Measurements from ENCODE around the gene XCL1.

XCL1 gene

GRCh38 chr1:168626326-168626725 is 49.9 kb downstream of the XCL1 start:
- H3K4me2 ChIP-seq (ENCODE audit: low read depth, low read length): no peak overlapping the region
- H3K27me3 ChIP-seq (replicated peaks; ENCODE audit: insufficient read depth, low read length): no peaks in the 10 kb centered on the region
- H4K20me1 ChIP-seq (ENCODE audit: insufficient read depth, low read length): no peaks in the 10 kb centered on the region
- H3K9me3 ChIP-seq (replicated peaks; ENCODE audit: insufficient read depth, low read length): no peaks in the 10 kb centered on the region
- H3K27ac ChIP-seq (ENCODE audit: low read length): no peak overlapping the region
- TF ChIP-seq EZH2 (optimal IDR thresholded peaks at IDR 0.05; ENCODE audit: low read depth, low read length) (no peak), CTCF (IDR thresholded peaks at IDR 0.05; ENCODE audit: low read length) (no peak), EZH2phosphoT487 (IDR thresholded peaks at IDR 0.05; ENCODE audit: low read length) (no peak)
- no peaks in the 10 kb centered on the region for H3F3A ChIP-seq (ENCODE audit: insufficient read depth, low read length)
- no peak overlapping the region for H3K4me3 ChIP-seq (ENCODE audit: low read length)
- no peak overlapping the region for H2AFZ ChIP-seq (ENCODE audit: low read length)
- no peak for DNase-seq
- H3K9me2 ChIP-seq (replicated peaks; ENCODE audit: insufficient read depth, low read length): no peaks in the 10 kb centered on the region
- no peaks in the 10 kb centered on the region for H3K79me2 ChIP-seq (ENCODE audit: low read length)
- H3K36me3 ChIP-seq (replicated peaks; ENCODE audit: insufficient read depth, low read length): no peaks in the 10 kb centered on the region
- H3K4me1 ChIP-seq (ENCODE audit: low read length): no peaks in the 10 kb centered on the region
- H3K9ac ChIP-seq (ENCODE audit: low read length): no peak overlapping the region

GRCh38 chr1:168627370-168627769 is 51.0 kb downstream of the XCL1 start:
- no peaks in the 10 kb centered on the region for H3K36me3 ChIP-seq (replicated peaks; ENCODE audit: insufficient read depth, low read length)
- H3K27me3 ChIP-seq (replicated peaks; ENCODE audit: insufficient read depth, low read length): no peaks in the 10 kb centered on the region
- no peak for DNase-seq
- no peak overlapping the region for H3K27ac ChIP-seq (ENCODE audit: low read length)
- H2AFZ ChIP-seq (ENCODE audit: low read length): no peak overlapping the region
- no peaks in the 10 kb centered on the region for H3K4me1 ChIP-seq (ENCODE audit: low read length)
- H3K9me2 ChIP-seq (replicated peaks; ENCODE audit: insufficient read depth, low read length): no peaks in the 10 kb centered on the region
- H3K9me3 ChIP-seq (replicated peaks; ENCODE audit: insufficient read depth, low read length): no peaks in the 10 kb centered on the region
- no peak overlapping the region for H3K4me3 ChIP-seq (ENCODE audit: low read length)
- no peaks in the 10 kb centered on the region for H4K20me1 ChIP-seq (ENCODE audit: insufficient read depth, low read length)
- H3K79me2 ChIP-seq (ENCODE audit: low read length): no peaks in the 10 kb centered on the region
- no peak for TF ChIP-seq EZH2phosphoT487 (IDR thresholded peaks at IDR 0.05; ENCODE audit: low read length)
- H3K9ac ChIP-seq (ENCODE audit: low read length): no peak overlapping the region
- H3F3A ChIP-seq (ENCODE audit: insufficient read depth, low read length): no peaks in the 10 kb centered on the region
- H3K4me2 ChIP-seq (ENCODE audit: low read depth, low read length): no peak overlapping the region

- no peak overlapping the region for H3K9ac ChIP-seq (ENCODE audit: low read length)
- no peak overlapping the region for H2AFZ ChIP-seq (ENCODE audit: low read length)
- H3K79me2 ChIP-seq (ENCODE audit: low read length): no peaks in the 10 kb centered on the region
- H3K9me3 ChIP-seq (replicated peaks; ENCODE audit: insufficient read depth, low read length): no peaks in the 10 kb centered on the region
- H3K9me2 ChIP-seq (replicated peaks; ENCODE audit: insufficient read depth, low read length): no peaks in the 10 kb centered on the region
- H3K4me1 ChIP-seq (ENCODE audit: low read length): no peaks in the 10 kb centered on the region
- no peaks in the 10 kb centered on the region for H4K20me1 ChIP-seq (ENCODE audit: insufficient read depth, low read length)
- no peak overlapping the region for H3K4me2 ChIP-seq (ENCODE audit: low read depth, low read length)
- no peak for DNase-seq
- no peak overlapping the region for H3K27ac ChIP-seq (ENCODE audit: low read length)
- no peaks in the 10 kb centered on the region for H3F3A ChIP-seq (ENCODE audit: insufficient read depth, low read length)
- H3K27me3 ChIP-seq (replicated peaks; ENCODE audit: insufficient read depth, low read length): no peaks in the 10 kb centered on the region
- TF ChIP-seq EZH2phosphoT487 (IDR thresholded peaks at IDR 0.05; ENCODE audit: low read length) (no peak), CTCF (IDR thresholded peaks at IDR 0.05; ENCODE audit: low read length) (no peak), EZH2 (optimal IDR thresholded peaks at IDR 0.05; ENCODE audit: low read depth, low read length) (no peak)
- H3K4me3 ChIP-seq (ENCODE audit: low read length): no peak overlapping the region
- no peaks in the 10 kb centered on the region for H3K36me3 ChIP-seq (replicated peaks; ENCODE audit: insufficient read depth, low read length)
Measured at GRCh38 chr1:168628807-168629206, 52.4 kb downstream of the XCL1 start.

- DNase-seq: no peak
- Histone ChIP-seq H3F3A (ENCODE audit: insufficient read depth, low read length) (no peaks in the 10 kb centered on the region), H3K4me2 (ENCODE audit: low read depth, low read length) (no peak overlapping the region), H3K79me2 (ENCODE audit: low read length) (no peaks in the 10 kb centered on the region), H2AFZ (ENCODE audit: low read length) (no peak overlapping the region), H4K20me1 (ENCODE audit: insufficient read depth, low read length) (no peaks in the 10 kb centered on the region), H3K9me2 (replicated peaks; ENCODE audit: insufficient read depth, low read length) (no peaks in the 10 kb centered on the region), H3K27me3 (replicated peaks; ENCODE audit: insufficient read depth, low read length) (no peaks in the 10 kb centered on the region), H3K36me3 (replicated peaks; ENCODE audit: insufficient read depth, low read length) (no peaks in the 10 kb centered on the region), H3K4me1 (ENCODE audit: low read length) (no peaks in the 10 kb centered on the region), H3K9me3 (replicated peaks; ENCODE audit: insufficient read depth, low read length) (no peaks in the 10 kb centered on the region), H3K9ac (ENCODE audit: low read length) (no peak overlapping the region), H3K27ac (ENCODE audit: low read length) (no peak overlapping the region), H3K4me3 (ENCODE audit: low read length) (no peak overlapping the region)
- TF ChIP-seq EZH2 (optimal IDR thresholded peaks at IDR 0.05; ENCODE audit: low read depth, low read length) (no peak), CTCF (IDR thresholded peaks at IDR 0.05; ENCODE audit: low read length) (no peak), EZH2phosphoT487 (IDR thresholded peaks at IDR 0.05; ENCODE audit: low read length) (no peak)
Measured at GRCh38 chr1:168629466-168629865, 53.1 kb downstream of the XCL1 start.

Data from MM.1S (cell line).